Stimulated activated CD4-positive, alpha-beta T cell treated with anti-CD3 and anti-CD28 coated beads, TNF-alpha, amount 100 ng/mL, for 24 hours (primary cell): Measurements from ENCODE around the gene MIB2.

ENCODE experiments used
- DNase-seq, 3 experiments: peaks; one replicate each; pipeline ENCODE4 v3.0.0-alpha.2; 2020; ENCODE audit warnings: low read depth in 3 of 3

The MIB2 gene

DNA sequence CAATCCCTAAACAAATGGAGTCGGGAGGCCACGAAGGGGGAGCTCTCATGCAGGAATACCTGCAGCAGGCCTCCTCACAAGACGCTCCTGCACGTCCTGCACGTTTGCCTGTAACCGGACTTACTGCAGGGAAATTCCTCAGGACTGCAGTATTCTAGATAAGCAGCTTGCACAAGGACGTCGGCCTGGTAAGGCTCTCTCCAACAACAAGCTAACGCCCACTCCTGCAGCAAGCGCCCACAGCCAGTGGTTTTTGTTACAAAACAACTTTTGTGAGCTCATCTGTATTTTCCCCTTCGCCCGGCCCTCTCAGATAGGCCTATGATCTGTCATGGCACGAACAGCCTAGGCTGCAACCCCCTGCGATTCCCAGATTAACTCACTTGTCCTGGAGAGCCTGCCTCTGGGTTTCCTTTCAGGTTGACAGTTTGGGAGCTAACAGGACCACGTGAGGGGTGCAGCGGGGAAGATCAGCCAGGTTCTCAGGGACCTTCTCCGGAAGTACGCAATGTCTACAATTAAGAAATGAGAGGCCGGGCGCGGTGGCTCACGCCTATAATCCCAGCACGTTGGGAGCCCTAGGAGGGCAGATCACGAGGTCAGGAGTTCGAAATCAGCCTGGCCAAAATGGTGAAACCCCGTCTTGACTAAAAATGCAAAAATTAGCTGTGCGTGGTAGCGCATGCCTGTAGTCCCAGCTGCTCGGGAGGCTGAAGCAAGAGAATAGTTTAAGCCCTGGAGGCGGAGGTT, 921 bp upstream of the MIB2 start:
- peak in 2 of 3 experiments; percentile 54 to 56 for DNase-seq

DNA sequence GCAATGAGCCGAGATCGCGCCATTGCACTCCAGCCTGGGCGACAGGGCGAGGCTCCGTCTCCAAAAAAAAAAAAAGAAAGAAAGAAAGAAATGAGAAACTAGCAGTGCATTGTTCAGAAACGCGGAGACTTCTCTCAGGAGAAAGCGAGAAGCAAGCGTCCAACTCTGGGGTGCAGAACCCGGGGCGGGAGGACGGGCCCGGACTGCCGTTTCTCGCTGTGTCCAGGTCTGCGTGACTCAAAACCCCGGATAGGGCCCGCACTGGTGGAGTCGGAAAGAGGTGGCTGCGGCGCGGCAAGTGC, 395 bp upstream of the MIB2 start:
- DNase-seq = no peak

- DNase-seq = peak in 1 of 3 experiments; percentile 43
Observed at GRCh38 chr1:1616045-1616790, 918 bp downstream of the MIB2 start.

GRCh38 chr1:1616838-1617237, 1.5 kb downstream of the MIB2 start:
- no peak for DNase-seq

DNA sequence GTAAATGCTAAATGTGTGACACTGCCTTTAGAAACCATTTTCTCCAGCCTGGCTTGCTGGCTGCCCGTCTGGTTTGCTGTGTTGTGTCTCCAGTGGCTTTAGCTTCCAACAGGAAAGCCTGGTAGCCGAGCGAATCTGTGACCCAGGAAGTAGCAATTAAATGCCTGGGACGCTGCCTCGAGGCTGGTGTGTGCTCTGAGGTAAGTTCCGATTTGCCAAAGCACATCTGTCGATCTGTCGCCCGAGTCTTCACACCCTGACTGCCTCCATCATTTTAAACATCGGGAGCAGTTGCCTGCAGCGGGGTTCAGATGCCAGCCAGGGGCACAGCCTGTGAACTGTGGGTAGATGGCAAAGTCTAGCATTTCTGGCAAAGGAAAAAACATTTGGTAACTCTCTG, 2.2 kb downstream of the MIB2 start:
- DNase-seq = no peak

DNA sequence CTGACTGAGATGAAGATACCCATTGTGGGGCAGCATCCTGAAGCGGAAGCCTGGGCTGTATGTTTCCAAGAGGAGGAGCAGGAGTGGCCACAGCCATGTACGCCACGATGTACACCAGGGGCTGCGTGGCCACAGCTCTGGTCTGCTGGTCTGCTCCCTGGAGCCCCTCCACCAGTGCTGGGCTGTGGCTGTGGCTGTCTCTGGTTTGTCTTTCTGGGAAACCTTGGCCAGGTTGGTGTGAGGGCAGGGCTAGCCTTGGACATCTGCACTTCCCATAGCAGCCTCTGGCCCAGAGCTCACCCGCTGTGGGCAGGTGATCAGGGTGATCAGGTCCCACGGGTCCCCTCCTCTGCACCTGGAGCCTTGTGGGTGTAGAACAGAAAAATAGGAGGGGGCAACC, 2.6 kb downstream of the MIB2 start:
- no peak for DNase-seq

- no peak for DNase-seq
Observed at GRCh38 chr1:1618396-1619068, 3.2 kb downstream of the MIB2 start.

- no peak for DNase-seq
Observed at GRCh38 chr1:1619917-1620361, 4.6 kb downstream of the MIB2 start.

GRCh38 chr1:1620433-1621139, 5.3 kb downstream of the MIB2 start:
- DNase-seq = no peak

DNA sequence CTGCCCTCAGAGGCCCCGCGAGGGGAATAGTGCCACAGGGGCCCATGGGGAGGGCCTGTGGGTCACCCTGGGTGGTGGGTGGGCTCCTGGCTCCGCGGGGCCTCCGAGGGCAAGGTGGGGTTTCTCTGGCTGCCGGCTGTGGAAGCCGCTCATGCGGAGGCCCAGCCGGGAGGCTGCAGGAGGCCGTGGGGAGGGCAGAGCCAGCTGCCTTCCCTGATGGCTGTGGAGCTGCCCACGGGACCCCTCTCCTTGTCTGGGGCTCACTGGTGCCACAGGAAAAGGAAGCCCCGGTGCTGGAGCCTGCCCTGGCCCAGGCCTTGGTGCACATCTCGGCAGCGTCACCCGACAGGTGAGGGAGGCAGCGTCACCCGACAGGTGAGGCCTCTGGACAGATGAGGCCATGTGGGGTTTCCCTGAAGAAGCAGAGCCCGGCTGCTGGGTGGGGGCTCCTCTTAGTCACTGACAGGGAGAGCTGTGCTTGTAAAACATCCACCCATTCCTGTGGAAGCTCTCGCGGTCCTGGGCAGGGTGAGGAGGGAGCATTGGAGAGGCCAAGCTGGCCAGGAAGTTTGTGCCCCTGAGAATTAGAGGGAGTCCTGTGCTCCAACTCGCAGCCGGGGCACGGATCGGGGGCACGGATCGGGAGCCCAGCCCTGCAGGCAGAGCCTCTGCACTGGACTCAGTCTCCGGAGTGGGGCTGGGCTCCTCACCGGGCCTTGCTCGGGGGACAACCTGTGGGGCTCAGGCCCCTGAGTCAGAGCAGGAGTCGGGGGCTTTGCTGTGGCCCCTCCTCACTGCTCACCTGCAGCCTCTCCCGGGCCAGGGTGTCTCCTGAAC, 6.1 kb downstream of the MIB2 start:
- no peak for DNase-seq

DNA sequence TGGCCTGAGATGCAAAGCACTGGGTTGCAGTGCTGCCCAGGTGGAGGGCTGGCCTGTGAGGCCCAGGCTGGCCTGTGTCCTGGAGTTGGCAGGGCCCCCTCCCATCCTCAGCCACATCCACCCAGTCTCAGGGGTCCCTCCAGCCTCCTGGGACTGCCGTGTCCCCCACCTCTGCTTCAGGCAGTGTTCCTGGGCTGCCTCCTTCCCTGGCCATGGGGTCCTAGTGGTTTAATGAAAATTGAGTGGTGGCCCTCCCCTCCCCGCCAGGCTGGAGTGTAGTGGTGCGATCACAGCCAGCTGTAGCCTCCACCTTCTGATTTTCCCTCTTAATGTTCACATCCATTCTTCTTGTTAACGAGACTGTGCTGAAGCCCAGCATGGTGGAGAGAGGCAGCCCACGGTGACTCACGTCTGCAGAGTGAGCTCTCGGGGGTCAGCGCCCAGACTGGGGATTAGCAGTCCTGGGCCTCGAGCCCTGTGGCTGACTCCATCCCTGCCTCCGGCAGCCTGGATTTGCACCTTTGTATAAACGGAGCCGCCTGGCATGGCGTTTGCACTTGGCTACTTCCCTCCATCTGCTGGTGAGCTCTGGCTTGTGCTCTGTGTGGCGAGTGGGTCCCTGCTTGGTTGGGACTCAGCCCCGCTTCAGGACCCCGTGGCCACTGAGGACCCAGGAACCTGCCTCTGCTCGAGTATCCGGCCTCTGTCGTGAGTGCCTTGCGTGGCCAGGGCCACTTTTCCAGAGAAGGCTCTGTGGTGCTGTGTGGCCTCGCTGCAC, 6.9 kb downstream of the MIB2 start:
- DNase-seq = no peak

DNA sequence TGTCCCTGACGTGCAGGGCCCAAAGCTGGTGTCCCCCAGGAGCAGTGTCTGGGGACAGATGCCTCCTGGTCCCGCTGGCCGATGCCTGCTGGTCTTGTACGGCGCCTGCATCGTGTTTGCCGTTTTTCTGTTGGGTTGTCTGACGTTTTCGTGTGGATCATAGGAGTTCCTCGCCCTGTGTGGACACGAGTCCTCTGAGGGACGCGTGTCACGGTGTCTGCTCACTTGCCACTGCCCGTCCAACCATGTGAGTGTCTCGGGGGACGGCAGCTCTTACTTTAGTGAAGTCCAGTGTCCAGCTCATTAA, 7.4 kb downstream of the MIB2 start:
- no peak for DNase-seq

GRCh38 chr1:1623181-1623630, 7.9 kb downstream of the MIB2 start:
- no peak for DNase-seq

DNA sequence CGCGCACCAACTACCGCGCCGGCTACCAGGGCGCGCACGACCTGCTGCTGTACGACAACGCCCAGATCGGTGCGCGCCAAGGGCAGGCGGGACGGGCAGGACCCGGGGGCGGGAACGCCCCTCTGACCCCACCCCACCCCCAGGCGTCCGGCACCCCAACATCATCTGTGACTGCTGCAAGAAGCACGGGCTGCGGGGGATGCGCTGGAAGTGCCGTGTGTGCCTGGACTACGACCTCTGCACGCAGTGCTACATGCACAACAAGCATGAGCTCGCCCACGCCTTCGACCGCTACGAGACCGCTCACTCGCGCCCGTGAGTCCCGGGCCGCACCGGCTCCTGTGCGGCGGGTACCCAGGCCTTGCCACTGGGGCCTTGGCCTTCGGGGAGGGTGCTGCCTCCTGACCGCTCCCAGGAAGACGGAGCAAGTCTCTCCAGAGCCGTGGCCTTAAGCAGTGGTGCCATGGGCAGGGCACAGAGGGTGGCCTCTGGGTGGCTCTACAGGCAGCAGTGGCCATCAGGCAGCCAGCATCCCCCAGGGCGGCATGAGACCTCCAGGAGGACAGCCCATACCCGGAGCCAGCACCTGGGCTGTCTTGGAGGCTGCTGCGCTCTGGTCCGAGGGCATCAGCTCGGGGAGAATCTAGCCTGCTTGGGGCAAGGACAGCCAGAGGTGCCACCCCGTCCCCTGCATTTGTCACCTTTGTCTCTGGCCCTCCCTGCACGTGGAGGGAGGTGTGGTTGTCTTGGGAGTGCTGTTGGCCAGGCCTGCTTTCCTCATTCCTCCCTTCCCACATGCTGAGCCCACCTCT, 8.5 kb downstream of the MIB2 start:
- no peak for DNase-seq

DNA sequence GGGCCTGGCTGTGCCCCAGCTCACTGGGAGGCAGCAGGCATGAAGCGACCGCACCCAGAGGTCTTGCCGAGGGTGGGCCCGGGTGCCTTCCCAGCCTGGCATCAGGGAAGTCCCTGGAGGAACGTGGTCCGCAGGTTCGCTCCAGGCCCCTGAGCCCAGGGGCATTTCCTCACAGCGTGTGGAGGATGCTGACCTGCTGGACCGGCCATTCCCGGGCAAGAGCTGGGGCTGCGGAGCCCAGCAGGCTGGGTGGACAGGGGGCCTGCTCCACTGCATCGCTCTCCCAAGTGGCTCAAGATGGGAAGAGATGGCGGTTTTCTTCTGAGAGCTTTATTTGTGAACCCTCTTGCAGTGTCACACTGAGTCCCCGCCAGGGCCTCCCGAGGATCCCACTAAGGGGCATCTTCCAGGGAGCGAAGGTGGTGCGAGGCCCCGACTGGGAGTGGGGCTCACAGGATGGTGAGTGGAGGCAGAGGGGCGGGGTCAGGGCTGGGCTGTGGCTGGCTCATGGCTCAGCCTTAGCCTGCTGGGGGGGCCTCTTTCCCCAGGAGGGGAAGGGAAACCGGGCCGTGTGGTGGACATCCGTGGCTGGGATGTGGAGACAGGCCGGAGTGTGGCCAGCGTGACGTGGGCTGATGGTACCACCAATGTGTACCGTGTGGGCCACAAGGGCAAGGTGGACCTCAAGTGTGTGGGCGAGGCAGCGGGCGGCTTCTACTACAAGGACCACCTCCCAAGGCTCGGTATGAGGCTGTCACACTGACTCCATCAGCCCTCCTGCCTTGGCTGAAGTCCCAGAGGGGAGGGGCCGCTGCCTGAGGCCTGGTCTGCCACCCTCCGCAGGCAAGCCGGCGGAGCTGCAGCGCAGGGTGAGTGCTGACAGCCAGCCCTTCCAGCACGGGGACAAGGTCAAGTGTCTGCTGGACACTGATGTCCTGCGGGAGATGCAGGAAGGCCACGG, 9.4 kb downstream of the MIB2 start:
- DNase-seq = no peak

DNA sequence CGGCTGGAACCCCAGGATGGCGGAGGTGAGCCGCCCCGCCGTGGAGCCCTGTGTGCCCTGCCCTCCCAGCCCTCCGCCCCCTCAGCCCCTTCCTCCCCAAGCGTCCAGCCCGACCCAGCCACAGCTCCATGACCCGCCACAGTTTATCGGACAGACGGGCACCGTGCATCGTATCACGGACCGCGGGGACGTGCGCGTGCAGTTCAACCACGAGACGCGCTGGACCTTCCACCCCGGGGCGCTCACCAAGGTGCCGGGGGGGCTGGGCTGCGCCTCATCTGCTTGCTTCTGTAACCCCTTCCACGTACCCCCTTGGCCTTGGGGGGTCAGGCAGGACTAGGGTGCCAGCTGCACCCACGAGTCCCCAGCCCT, 10.1 kb downstream of the MIB2 start:
- DNase-seq = no peak

GRCh38 chr1:1625824-1626206, 10.5 kb downstream of the MIB2 start:
- DNase-seq = no peak

- no peak for DNase-seq
Observed at GRCh38 chr1:1626207-1627141, 11.2 kb downstream of the MIB2 start.
